Activated CD8-positive, alpha-beta memory T cell treated with anti-CD3 and anti-CD28 coated beads for 24 hours (primary cell): ENCODE results near the gene HAO1.

Source experiments
- DNase-seq: peaks from one replicate; pipeline ENCODE4 v3.0.0-alpha.2; 2020

Gene HAO1

DNA sequence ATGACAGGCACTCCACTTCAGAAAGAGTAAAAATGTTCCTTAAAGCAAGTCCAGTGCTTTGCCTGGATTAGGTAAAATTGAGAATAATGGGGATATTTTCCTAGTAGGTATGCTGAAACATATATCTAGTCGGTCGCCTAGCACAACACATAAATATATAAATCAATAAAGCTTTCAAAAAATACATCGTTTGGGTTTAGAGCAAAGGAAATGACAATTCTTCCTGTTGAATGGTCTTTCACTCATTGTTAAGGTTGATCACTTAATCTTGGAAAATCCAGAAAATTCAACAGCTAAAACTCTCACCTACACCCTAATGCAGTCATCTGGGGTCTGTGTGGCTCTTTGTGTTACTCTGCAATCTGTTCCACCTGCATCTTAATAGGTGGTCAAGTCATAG is 13.9 kb downstream of the HAO1 start:
- no peak for DNase-seq

DNA sequence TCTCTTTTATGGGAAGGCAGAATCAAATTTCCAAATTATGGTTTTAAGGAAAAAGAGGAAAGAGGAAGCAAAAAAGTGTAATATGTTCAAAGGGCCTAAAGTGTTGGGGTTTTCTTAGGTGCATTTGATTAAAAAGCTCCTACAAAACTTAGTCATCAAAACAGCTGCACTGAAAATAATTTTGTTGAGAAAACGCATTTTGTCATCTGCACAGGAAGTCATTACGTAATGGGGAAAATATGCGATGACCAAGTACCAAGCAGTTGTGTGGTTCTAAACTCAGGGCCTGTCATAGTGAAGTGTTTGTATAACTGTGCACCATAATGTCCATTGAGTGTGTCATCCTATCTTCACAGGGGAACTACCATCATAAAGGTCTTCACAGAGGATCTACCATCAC is 15.6 kb downstream of the HAO1 start:
- DNase-seq, result no peak

DNA sequence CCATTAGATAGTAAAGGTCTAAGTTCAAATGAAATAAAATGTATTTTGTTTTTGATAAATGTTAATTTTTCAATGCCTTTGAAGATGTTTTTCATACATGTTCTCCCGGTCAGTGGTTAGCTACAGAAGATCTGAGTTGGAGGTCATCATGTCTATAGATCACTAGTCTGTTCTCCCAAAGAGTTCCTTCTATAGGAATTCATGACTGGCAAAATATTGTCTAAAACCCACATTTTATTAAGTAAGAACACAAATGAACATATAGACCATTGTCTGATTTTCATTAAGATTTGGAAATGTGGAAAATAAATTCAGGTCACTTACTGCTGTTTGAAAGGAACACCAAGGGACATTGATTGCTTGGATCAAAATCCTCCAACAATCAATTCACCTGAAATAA is 23.6 kb downstream of the HAO1 start:
- no peak for DNase-seq

DNA sequence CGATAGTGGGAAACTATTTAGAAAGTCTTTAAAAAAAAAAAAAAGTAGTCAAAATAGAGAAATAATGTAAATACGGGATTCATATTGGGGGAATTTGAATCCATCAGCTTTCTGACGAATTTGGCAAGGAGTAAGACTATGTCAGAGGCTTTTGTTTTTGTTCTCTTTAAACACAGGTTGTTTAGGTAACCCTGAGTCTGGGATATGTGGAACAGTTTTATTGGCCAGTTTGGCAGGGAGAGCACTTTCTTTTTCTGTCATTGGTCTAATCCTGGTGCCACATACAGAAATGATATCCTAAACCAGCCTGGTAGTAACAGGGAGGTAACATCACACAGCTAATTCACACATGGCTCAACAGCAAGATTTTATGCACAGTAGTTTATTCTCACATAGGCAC is 27.7 kb downstream of the HAO1 start:
- DNase-seq, result no peak

DNA sequence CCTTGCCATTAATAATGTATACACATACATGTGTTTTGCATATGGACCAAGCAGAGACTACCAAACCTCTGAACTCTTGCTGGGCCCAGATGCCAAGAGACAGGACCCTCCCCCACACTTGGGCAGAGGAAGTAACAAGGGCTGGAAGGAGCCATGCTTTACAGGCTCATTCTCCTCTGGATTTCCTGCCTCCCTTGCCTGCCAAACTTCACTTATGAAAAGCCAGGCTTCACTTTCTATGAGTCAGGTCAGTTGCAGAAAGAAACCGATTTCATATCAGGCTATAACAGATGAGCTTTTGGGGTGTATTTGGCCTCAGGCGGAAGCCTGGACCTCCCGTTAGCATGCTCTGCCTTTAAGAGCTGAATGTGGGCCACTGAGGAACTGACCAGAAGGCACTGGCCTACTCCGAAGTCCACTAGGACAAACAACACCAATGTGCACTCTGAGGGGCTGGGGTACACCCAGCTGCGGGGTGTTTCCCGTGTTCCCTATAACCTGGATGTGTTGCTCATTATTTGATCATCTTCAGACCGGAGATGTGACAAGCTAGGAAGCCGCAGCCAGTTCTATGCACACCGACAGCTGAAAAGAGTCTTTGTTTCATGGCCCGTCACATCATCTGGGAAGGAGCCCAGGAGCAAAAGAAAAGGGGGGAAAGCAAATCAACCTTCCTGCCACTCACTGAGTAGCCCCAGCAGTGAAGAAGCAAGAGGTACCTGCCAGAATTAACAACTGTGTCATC is 28.5 kb downstream of the HAO1 start:
- no peak for DNase-seq

DNA sequence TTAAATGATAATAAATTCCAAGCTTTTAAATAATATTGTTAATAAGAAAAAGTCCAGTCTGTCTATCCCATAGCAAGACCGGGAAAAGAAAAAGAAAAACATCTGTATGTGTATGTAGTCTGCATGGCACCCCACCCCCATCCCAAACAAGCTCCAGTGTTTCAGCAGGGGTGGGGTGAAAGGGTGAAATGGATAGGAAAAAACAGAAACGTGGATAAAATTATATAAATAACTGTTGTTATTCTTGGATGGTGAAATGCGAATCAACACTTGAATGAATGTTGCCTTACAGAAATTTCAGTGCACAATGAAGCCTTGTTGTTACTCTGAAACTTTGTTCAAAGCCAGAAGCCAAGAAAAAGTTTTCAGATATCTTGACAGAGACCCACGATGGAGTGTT is 31.4 kb downstream of the HAO1 start:
- no peak for DNase-seq

DNA sequence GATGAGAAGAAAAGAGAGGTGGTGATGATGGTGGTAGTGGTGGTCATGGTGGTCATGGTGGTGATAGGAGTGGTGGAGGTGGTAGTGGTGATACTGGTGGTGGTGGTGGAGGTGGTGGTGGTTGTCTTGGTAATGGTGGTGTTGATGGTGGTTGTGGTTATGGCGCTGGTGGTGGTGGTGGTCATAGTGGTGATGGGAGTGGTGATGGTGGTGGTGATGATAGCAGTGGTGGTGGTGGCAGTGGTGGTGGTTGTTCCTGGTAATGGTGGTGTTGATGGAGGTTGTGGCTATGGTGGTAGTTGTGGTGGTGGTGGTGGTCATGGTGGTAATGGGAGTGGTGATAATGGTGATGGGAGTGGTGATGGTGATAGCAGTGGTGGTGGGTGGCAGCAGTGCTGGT is 36.8 kb downstream of the HAO1 start:
- DNase-seq, result no peak

DNA sequence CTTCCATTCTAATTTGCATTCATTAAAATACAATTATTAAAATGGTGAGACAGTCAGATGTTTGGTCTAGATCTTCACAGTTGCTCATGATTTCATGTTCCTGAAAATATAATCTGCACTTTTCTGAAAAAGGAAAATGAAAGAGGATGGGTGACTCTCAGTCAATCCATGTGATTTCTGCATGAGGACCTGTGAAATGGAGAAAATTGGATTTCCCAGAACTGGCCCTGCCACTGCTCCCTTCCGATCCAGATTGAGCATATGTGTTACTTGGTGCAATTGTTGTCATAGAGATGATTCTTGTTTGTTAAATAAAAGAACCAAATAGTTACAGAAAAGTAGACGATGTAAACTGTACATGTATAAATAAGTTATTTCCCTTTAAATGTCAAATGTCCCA is 37.4 kb downstream of the HAO1 start:
- DNase-seq, result no peak

DNA sequence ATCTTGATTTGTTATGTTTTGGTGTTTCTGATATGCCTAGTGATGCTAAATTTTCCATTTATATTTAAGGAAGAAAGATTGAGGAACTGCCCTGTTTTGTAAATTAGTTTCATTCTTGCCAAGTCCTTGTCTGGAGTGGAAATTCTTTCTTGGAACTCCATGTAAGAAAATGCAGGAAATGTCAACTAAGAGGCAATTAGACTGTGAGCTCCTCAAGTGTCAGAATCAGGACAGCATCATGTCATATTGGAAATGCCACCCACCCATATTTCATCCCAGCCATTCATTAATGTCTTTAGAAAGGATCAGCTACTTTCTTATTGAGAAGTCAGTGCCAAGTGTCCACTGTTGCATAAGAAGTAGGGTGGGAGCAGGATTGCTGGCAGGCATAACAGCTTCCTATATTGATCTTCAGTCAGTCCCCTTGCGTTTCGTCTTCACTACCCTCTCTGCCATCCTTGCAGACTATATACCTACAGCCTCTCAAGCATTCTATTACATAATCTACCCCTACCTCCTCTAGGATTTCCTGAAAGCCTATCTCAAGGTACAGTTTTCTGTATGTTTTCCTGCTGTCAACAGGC is 42.4 kb downstream of the HAO1 start:
- DNase-seq, result no peak

DNA sequence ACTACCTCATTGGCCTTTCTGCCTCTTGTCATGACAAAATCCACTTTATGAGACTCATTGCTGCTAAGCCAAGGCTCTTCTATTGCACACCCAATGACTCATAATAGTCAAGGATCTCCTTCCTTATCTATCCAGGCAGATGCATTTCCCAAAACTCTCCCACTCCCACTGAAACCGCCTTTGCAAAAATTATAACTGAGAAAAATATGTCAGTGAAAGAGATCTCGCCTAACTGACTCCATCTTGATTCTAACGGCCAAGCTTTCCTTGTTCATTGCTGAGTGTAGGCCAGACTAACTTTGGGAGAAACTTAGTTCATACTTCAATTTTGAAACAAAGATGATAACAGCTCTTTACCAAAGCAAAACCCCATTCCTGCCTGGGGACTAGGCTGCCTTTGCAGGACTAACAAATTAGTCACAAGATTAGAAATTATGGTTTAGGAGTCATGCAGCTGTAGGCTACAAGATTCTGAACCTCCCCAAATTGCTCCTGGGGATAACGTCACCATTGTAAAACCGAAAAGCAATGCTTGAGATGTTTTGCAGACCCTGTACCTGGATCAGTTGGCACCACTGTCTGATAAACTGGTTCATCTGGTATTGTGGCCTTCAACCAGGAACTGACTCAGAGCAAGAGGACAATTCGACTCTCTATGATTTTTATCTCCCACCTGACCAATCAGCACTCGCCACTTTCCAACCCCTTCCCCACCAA is 47.1 kb downstream of the HAO1 start:
- no peak for DNase-seq

DNA sequence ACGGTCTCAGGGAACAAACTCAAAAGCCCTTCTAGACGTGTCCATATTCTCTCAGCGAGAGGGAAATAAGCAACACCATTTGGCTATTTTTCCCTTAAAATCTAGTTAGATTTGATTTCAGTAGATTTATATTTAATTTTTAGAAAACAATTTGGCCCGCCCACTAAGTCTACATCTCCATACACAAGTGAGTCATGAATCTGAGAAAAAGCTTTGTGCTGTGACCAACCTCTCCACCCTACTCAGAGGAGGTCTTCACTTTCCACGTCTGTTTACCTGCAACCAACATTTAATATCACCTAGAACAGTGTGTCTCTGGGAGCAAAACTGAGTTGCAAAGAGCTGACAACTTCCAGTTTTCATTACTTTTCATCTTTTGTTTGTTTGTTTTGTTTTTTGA is 48.6 kb downstream of the HAO1 start:
- DNase-seq, result no peak

DNA sequence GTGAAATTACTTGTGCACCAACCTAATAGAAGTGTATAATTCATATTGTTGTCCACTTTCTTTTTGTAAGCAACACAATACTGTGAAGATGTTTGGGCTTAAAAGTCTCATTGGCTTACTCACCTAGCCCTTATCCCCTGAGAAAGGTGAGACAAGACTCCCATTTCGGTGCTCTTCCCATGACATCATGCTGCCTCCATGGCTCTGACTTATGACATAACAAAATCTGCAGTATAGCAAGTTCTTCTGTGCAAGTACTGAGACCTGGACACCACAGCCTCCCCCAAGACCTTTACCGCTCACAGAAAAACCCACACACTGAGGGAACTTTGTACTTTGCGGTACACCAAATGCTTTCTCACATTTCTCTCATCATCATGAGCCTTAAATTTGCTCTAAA is 50.5 kb downstream of the HAO1 start:
- no peak for DNase-seq

DNA sequence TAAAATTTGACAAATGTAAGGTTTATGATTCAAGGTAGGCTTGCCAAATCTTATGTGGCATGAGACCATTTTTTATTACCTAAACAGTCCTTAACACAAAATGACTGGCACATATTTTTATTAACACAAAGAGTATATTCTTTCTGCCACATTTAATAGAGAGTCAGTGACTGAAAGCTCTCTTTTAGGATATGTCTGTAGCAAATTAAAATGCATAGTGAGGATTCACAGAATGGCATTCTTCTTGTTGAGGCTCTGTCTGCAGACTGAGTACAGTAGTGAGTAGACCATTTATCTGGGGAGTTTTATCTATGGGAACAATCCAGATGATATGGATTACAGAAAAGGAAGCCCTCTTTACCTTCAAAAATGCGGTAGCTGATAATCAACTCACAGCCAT is 56.5 kb downstream of the HAO1 start:
- DNase-seq, result no peak

DNA sequence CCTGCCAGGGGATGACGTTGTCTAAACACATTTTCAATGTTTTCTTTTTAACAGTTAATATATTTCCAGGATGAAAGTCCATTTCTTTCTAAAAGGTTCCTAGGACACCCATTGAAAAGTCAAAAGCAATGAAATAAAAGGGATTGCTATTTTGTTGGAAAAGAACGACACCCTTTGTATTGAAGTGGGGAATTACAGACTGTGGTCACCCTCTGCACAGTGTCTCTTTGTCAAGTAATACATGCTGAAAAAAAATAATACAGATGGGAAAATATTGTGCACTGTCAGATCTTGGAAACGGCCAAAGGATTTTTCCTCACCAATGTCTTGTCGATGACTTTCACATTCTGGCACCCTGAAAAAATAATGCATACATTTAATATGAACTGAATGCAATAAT is 56.9 kb downstream of the HAO1 start:
- DNase-seq, result no peak

DNA sequence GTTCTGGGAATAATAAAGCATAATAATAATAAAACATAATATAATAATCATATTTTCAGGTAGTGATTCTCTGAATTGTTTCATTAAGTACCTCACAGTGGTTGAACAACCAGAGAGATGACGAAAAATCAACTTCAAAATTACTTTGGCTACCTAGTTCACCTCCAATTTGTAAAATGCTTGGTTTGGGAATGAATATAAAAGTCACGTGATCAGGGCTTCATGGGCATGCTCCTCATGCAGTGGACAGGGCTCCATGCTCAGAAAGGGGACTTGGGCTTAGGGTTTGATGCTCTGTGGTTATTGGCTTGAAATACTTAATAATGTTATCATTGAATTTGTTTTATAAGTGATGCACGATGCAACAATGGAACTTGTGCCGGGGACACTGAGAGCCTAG is 58.2 kb downstream of the HAO1 start:
- no peak for DNase-seq

DNA sequence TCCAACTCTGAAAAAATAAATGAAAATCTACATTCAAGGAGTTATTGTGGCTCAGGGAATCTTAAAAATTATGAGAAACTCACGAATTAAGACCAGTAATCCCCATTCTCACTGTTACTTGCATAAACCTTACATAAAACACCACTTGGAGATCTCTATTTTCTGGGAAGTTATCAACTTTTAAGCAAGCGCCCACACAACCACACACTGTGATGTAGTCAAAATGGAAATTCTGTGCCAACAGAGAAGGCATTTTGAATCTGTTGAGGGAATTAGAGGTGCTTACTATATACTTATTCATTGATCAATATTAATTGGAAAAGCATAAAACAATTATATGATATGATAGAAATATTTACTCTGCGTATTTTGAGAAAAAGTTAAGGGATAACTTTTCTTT is 58.7 kb downstream of the HAO1 start:
- DNase-seq, result no peak

DNA sequence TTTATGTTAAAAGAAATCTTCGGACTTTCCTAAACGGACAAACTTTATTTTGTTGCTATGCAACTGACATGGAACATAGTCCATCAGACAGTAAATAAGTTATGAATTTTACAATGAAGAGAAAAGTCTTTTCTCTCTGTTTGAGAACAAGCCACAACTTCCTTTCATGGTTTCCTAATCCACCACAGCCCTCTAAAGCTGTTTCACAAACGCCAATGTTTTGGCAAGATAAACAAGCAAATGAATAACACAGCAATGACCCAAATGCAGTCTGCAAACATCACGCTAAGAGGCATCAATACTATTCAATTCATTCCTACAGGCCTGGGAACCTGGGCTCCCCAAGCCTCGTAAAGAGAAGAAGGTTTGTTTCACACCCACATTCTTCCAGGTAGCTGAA is 60.4 kb downstream of the HAO1 start:
- no peak for DNase-seq

DNA sequence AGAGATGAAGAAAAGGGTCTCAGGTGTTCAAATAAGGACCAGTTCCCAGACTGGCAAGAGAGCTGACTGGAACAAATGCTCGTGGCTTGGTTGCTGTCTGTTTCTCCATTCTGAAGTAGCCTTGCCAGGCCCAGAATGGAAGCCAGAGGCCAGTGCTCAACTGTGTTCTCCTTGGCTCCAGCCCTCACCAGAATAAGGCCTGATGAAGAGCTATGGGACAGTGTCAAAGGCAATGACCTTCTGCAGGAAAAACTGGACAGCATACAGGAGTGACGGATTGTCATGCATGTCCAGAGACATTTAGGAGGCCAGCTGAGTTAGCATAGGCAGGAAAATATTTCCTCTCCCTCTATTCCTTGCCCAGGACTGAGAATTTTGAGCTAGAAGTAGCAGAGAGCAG is 72.2 kb downstream of the HAO1 start:
- DNase-seq, result no peak

DNA sequence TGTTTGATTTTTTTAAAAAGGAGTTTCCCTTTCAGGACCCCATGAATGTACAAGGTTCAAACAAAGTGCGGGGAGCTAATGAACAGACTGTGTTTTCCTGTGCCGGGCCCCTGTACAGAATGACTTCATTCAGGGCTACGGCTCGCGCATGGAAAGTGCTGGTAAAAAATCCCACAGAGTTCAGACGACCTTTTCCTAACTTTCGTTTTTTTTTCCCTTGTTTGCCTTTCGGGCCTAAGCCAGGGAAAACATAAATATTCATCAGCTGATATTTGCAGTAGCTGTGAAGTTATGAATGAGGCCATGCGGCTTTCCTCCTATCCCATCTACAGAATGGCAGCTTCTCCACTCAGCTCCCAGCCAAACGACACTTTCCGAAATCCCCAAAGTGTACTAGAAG is 74.0 kb downstream of the HAO1 start:
- no peak for DNase-seq

DNA sequence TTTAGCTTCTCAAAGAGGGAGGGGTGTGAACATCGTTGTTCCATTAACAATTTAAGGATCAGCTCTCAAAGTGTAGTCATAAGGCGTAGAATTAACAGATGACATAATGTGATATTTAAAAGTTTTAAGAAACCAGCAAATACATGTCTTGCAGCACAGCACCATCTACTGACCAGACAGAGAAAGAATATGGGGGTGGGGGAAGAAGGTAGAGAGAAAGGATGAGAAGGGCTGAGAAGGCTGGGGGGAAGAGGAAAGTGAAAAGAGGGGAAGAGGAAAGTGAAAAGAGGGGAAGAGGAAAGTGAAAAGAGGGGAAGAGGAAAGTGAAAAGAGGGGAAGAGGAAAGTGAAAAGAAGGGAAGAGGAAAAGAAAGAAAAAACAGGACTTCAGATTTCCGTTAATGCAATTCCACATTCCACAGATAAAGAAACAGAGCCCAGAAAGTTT is 80.9 kb downstream of the HAO1 start:
- DNase-seq, result no peak

DNA sequence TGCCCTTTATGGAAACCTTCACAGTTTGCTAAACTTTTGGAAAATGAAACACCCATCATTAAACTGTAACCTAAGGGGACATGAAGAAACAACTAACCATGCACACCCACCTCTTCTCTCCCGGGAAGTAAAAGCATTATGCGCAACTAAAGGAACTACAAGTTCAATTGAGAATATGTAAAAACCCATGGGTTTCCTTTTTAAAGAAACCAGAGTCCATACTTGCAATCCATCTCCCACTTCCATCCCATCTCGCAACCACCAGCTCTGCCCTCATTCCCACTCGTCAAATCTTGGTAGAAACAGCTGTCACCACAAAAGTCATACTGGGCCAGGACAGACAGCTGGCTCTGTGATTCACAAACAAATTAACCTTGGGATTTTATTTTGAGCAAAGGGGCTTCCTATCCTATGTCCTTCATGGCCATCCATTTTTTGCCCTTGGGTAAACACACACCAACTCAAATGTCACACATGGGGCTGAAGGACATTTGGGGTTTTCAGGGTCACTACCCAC is 81.5 kb downstream of the HAO1 start:
- DNase-seq, result no peak

DNA sequence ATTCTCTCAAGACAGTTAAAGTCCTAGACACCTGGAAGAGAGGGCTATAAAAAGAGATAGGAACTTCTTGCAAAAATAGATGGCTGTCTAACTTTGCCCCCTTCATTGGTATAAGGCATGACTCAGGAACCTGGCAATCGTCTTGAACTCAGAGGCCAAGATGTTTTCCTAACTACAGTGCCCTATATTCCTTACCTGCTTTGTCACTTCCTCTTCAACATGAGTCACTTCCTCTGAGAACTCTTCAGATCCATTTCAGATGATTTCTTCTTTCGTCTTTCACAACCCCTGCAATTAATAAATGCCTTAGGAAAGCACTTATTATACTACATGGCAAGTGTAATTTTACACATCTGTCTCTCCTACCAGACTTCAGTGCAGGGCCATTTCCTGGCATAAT is 83.5 kb downstream of the HAO1 start:
- no peak for DNase-seq

DNA sequence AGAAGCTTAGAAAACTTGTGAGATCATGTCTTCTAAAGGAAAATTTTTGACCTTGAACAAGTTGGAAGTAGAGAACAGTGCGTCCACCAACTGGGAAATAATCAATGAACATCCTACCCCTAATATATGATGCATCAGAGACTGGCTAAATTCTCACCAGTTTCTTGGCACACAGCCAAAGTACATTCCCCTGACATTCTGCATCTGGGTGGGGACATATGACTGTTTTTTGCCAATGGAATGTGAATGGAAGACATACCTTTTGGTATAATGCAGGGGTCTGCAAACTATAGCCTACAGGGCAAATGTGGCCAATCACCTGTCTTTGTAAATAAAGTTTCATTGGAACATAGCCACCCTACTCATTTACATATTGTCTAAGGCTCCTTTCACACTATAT is 84.7 kb downstream of the HAO1 start:
- no peak for DNase-seq

DNA sequence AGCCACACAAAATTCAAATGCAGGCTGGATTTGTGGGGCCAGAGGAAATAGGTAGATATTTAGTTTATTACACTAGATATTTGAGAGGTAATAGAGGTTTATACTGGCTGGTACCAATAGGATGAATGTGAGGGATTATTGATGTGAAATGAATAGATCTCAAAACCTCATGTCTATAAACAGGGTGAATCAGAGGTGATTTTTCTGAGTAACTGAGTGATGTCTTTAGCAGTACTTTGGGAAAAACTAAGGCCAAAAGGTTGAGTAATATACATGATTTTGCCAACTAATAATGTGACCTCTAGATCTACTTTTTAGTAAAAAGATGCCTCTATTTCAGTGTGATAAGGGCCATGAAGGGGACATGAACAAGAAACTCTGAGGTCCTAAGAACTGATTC is 86.8 kb downstream of the HAO1 start:
- no peak for DNase-seq
